ENCODE results near the gene DDX46.
"Not testable (repeated sequence)": the region's sequence is repeated elsewhere in the genome, so short reads cannot be mapped to it uniquely, and the experiment has no call there.

Gene DDX46

GRCh38 chr5:134845852-134846640 is 87.5 kb downstream of the DDX46 start, which contains the start of gene C5orf24:
C5orf24 (plus strand) TSS chr5:134845968; CDS start chr5:134854901, 8,933 bp downstream.
- DNase-seq (ENCODE audit: low spot score) = peak; percentile 98

GRCh38 chr5:134846641-134846960 is 88.0 kb downstream of the DDX46 start:
- peak; percentile 43 for DNase-seq (ENCODE audit: low spot score)

- DNase-seq (ENCODE audit: low spot score) = not testable (repeated sequence)
Measured at GRCh38 chr5:134849434-134849933, 90.9 kb downstream of the DDX46 start.

GRCh38 chr5:134851307-134851923 is 92.8 kb downstream of the DDX46 start:
- DNase-seq (ENCODE audit: low spot score) = peak; percentile 45

GRCh38 chr5:134856465-134856864 is 97.9 kb downstream of the DDX46 start:
- not testable (repeated sequence) for DNase-seq (ENCODE audit: low spot score)

GRCh38 chr5:134857401-134857800 is 98.8 kb downstream of the DDX46 start:
- no peak for DNase-seq (ENCODE audit: low spot score)

DNA sequence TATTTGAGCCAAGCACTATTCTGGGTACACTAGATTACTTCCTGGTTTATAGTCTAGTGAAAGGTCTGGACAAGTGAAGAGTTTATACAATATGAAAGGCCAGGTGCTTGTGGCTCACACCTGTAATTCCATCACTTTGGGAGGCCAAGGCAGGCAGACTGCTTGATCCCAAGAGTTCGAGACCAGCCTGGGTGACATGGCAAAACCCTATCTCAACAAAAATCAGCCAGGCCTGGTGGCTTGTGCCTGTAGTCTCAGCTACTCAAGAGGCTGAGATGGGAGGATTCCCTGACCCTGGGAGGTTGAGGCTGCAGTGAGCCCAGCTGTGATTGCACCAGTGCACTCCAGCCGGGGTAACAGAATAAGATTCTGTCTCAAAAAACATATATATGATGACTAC is 106.1 kb downstream of the DDX46 start:
- no peak for DNase-seq (ENCODE audit: low spot score)

GRCh38 chr5:134873494-134873893 is 114.9 kb downstream of the DDX46 start:
- no peak for DNase-seq (ENCODE audit: low spot score)

- DNase-seq (ENCODE audit: low spot score) = peak; percentile 85
Measured at GRCh38 chr5:134873987-134874830, 115.6 kb downstream of the DDX46 start, which contains the start of gene TXNDC15. TXNDC15 (plus strand) TSS chr5:134874371; CDS start chr5:134874428, 57 bp downstream.

DNA sequence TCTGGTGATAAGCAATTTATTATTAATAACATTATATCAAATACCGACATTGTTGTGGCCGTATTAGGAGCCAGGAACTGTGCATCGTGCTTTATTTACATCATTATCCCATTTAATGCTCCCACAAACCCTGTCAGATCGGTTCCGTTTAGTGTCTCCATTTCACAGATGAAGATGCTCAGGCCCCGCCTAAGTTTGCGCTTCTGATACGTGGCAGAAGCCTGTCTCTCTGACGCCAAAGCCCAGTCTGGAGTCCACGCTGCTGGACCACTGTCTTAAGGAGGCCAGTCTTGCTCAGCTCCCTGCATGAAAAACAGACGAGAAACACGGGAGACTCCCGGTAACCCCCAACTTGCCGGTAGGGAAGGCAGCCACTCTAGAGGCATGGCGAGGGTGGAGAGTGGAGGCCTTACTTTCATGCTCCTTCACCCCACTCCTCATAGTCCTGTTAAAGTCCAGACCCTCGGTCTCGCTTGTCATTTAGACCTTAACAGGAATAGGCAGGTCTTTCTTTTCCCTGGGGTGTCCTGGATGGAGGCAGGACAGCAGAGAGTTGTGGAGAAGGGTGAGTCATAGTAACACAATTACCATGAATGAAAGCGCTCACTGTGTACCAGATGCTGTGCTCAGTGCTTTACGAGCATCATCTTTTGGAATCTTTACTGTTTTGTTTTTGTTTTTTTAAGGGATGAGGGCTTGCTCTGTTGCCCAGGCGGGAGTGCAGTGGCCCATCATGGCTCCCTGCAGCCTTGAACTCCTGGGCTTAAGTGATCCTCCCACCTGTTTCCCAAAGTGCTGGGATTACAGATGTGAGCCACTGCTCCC is 116.5 kb downstream of the DDX46 start:
- peak; percentile 76 for DNase-seq (ENCODE audit: low spot score)

GRCh38 chr5:134877159-134877558 is 118.6 kb downstream of the DDX46 start:
- no peak for DNase-seq (ENCODE audit: low spot score)

- no peak for DNase-seq (ENCODE audit: low spot score)
Measured at GRCh38 chr5:134878403-134878802, 119.8 kb downstream of the DDX46 start.

DNA sequence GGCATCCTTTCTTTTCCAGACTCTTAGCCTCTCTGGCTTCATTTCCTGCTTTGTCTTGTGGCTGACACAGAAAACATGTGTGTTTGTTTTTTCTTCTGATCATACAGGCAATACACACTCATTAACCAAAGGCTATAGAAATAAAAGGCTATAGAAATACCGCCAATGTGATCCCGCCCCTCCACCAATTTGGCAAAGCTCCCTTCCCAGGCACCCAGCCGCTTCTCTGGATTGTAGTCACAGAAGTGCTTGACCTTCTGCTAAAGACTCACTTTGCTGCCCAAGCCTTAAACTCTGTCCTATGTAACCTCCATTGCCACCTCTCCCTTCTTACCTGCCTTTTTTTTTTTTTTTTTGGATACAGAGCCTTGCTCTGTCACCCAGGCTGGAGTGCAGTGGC is 120.9 kb downstream of the DDX46 start:
- no peak for DNase-seq (ENCODE audit: low spot score)

Data from SW480 (cell line).